Right lobe of liver (tissue), 6 donors: ENCODE measurements around the gene FRMD4A. TPM values are rescaled to one million over a fixed set of nuclear protein-coding genes. Genes with fewer than 3 reads are reported as not detected.
A peak's percentile ranks its signal among the peaks of the same experiment; 100 is the strongest.

Source experiments
- ATAC-seq, 4 donors: fragments of 200-7000 bp; cut with Tn5 transposase; one replicate each; pipeline ENCODE4 v1.9.1; 2020; ENCODE audit warnings: mild to moderate bottlenecking in 4 of 4, moderate library complexity in 4 of 4
- DNase-seq, 3 donors: peaks; one replicate each; pipeline ENCODE4 v3.0.0-alpha.2; 2020
- H3K27ac ChIP-seq, 3 donors: fragments of 200-600 bp; one replicate each; pipeline ENCODE4 v1.8.0; 2022
- H3K27me3 ChIP-seq, 2 donors: fragments of 200-600 bp; one replicate each; pipeline ENCODE4 v1.8.0; 2022
- H3K36me3 ChIP-seq, 4 donors: fragments of 200-600 bp; sonication (generic) in 1 of 4; one replicate each; pipeline versions ENCODE4 v1.5.1 to v1.8.0; 2017 to 2022; ENCODE audit warnings: control low read depth in 1 of 4
- H3K4me1 ChIP-seq, 4 donors: fragments of 200-600 bp; sonication (generic) in 1 of 4; one replicate each; pipeline versions ENCODE4 v1.5.1 to v1.8.0; 2017 to 2022; ENCODE audit warnings: control low read depth in 1 of 4
- H3K4me3 ChIP-seq, 3 donors: fragments of 200-600 bp; one replicate each; pipeline ENCODE4 v1.8.0; 2022
- H3K9me3 ChIP-seq, 4 donors: fragments of 200-600 bp; sonication (generic) in 1 of 4; one replicate each; pipeline versions ENCODE4 v1.5.1 to v1.8.0; 2017 to 2022; ENCODE audit warnings: control low read depth in 1 of 4
- POLR2A ChIP-seq: fragments of 450-650 bp; IDR thresholded peaks from one replicate; pipeline ENCODE4 v1.6.1; 2017; ENCODE audit warnings: antibody characterized with exemption, mild to moderate bottlenecking
- WGBS: methylation state at CpG from one replicate; pipeline ENCODE4 v1.1.6; 2018; ENCODE audit warnings: low coverage, low lambda C conversion rate; ENCODE audit not compliant: insufficient coverage; ENCODE audit errors: missing lambda C conversion rate; 5-methylcytosine and 5-hydroxymethylcytosine counted together
- intact Hi-C, 2 donors: fragments of 100-400 bp; cut with DNase I; formaldehyde crosslinking; loops; one replicate each; pipeline versions ENCODE4 v1.11.2 to v1.14.1; 2022
- total RNA-seq, 6 experiments: library from RNA; depleted of rRNA in 2 of 6; stranded (reverse); fragments of >200 nt in 2 of 6; fragmentation: NEBNext Ultra II Directional in 3 of 6; extraction: Animal tissue kit (Norgen Biotek cat#: 25700) in 3 of 6; gene quantifications; one replicate each; pipeline versions ENCODE4 v1.1.0 to v1.2.4, GENCODE V29; 2016 to 2023
- TF ChIP-seq, protein P1 (sequence below), 4 donors: fragments of 200-600 bp in 3 of 4; fragments of 450-650 bp in 1 of 4; IDR thresholded peaks; one replicate each; pipeline versions ENCODE4 v1.5.1 to v1.8.0; 2016 to 2022; ENCODE audit warnings: antibody characterized with exemption in 4 of 4, mild to moderate bottlenecking in 2 of 4
- donor health status: DM: no; HTN: yes; CAD: no.
- donor health status: DM: no; HTN: no; CAD: no.
- donor health status: DM: no; HTN: no; CAD: no.
- donor health status: DM: no; HTN: yes; CAD: no.
- donor health status: DM: no; HTN: yes; CAD: no.

The FRMD4A gene
- total RNA-seq, 6 experiments from 2014 or later = 8.4 to 22.8 (median 13.3) TPM

DNA sequence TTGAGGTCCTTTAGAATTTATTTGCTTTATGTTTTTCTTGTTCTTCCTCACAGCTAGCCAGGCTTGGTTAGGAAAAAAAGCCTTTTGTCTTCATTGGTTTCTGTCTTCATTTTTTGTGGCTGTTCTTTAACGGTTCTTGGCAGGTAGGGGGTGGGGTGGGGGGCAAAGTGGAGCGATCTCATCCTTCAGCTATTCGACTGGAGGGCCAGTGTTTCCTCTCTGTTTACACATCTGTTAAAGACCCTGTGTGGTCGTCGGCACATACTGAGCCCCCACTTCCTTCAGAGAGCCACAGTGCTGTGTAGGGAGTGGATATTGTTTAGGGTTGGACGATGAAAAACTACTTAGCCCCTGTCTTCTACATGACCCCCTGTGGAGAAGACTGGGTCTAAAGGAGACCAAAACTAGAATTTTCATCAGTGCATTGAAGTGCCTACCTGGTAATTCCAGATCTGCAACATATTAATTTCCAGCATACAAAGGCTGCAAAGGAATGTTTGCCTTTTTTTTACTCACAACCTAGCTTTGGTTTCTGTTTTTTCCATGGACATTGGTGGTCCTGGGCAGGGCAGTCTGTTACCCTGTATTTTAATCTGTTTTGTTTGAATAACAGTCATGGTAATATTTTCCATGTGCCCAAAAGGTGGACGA is 714.9 kb downstream of the FRMD4A start:
- Histone ChIP-seq H3K9me3 (no peaks in the 10 kb centered on the region), H3K27me3 (no peaks in the 10 kb centered on the region), H3K27ac (no peak overlapping the region), H3K4me3 (no peak overlapping the region), H3K36me3 (peaks cover 0 to 38% (median 8%) of the 10 kb centered on the region in 4 donors), H3K4me1 (no peaks in the 10 kb centered on the region)
- WGBS = 63% methylated on average over 7 of the region's 7 CpGs
- intact Hi-C loops = no loop called here
- DNase-seq (no peak), ATAC-seq (no peak)
- TF ChIP-seq, protein P1, sequence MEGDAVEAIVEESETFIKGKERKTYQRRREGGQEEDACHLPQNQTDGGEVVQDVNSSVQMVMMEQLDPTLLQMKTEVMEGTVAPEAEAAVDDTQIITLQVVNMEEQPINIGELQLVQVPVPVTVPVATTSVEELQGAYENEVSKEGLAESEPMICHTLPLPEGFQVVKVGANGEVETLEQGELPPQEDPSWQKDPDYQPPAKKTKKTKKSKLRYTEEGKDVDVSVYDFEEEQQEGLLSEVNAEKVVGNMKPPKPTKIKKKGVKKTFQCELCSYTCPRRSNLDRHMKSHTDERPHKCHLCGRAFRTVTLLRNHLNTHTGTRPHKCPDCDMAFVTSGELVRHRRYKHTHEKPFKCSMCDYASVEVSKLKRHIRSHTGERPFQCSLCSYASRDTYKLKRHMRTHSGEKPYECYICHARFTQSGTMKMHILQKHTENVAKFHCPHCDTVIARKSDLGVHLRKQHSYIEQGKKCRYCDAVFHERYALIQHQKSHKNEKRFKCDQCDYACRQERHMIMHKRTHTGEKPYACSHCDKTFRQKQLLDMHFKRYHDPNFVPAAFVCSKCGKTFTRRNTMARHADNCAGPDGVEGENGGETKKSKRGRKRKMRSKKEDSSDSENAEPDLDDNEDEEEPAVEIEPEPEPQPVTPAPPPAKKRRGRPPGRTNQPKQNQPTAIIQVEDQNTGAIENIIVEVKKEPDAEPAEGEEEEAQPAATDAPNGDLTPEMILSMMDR (IDR thresholded peaks at IDR 0.05) = no peak
- no peak for TF ChIP-seq POLR2A

DNA sequence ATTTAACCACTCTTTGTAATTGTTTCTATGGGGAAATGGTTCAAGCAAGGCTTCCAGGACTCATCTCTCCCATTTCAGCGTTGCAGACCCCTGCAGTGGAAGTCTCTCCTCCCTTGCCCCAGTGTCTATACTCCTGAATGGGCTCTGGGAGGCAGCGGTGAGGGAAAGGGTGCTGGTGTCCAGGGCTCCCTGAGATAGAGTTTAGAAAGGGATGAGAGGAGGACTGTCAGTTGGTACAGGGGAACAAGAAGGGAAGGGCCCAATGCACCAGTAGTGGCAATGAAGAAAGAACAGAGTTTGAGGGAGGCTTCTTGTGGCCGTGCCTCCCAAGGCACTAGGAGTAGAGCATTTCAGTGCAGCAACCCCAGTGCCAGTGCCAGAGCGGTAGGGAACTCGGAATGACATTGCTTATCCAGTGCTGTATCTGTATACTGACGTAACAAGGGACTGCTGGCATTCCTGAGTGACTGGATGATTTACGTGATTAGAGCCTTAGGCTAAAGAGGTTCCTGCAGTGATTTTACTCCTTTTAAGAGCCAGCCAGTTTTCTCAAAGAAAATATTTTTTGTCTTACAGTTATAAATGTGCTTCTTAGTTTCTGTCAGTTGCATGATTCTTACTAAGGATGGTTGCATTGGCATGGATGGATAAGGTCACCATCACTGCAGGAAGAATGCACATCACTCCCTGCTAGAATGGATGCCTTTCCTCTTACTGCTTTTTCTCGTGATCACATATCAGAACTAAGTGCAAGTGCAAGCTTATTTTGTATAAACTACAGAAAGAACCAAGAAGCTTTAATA is 716.0 kb downstream of the FRMD4A start:
- no peaks in the 10 kb centered on the region for H3K27me3 ChIP-seq
- H3K36me3 ChIP-seq = peaks cover 0 to 48% (median 11%) of the 10 kb centered on the region in 4 donors
- no peak overlapping the region for H3K27ac ChIP-seq
- TF ChIP-seq POLR2A = no peak
- TF ChIP-seq, protein P1 (IDR thresholded peaks at IDR 0.05) = no peak
- ATAC-seq = no peak
- WGBS = 81% methylated on average over 6 of the region's 8 CpGs
- no peak overlapping the region for H3K4me3 ChIP-seq
- intact Hi-C loops = no loop called here
- no peak for DNase-seq
- no peaks in the 10 kb centered on the region for H3K4me1 ChIP-seq
- H3K9me3 ChIP-seq = no peaks in the 10 kb centered on the region

DNA sequence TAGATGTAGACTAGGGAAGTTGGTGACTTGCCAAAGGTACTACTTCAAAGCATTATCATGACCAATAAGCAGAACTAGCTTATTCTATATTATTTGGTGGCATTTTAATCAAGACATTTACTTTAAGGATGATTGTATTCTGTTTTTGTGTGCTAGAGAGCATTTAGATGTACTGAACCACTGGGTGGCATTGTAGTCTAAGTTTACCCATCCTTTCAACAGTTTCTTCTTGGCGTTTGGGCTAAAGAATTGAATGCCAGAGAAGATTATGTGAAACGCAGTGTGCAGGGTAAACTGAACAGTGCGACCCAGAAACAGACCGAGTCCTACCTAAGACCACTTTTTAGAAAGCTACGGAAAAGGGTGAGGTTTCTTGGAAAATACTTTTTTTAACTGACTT is 717.2 kb downstream of the FRMD4A start:
- peak in 2 of 4 donors; percentile 30 to 57 for ATAC-seq

DNA sequence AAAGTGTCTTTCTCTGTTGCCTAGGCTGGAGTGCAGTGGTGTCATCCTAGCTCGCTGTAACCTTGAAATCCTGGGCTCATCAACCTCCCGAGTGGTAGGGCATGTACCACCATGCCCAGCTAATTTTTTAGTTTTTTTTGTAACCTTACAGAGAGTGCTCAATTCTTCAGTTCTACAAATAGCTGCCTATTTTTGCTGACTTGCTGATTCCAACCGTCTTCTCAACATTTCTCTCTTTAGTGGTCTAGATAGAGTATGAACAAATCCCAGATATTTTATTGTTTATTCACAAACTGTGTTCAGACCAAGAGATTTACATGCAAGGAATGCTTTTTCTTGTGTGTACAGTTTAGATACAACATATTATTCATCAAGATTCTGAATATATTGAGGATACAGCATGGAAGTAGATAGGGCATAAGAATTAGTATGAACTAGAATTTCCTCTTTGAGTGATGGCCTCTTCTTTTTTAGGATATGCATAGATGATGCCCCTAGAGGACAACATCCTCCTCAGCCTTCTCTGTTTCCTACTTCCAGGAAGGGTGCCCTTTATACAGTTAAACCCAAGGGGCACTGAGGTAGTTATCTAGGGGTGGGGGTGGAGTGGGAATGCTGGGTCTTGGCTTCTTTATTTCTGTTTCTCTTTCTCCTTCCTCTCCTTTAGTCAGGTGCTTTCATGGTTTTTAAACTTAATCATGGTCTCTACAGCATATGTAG is 717.9 kb downstream of the FRMD4A start:
- H3K4me1 ChIP-seq = no peaks in the 10 kb centered on the region
- no peaks in the 10 kb centered on the region for H3K9me3 ChIP-seq
- peaks cover 0 to 49% (median 11%) of the 10 kb centered on the region in 4 donors for H3K36me3 ChIP-seq
- H3K27ac ChIP-seq = no peak overlapping the region
- 95% methylated on average over 3 of the region's 3 CpGs for WGBS
- no peak for DNase-seq
- no peak overlapping the region for H3K4me3 ChIP-seq
- intact Hi-C loops = no loop called here
- H3K27me3 ChIP-seq = no peaks in the 10 kb centered on the region
- no peak for TF ChIP-seq POLR2A
- TF ChIP-seq, protein P1 (IDR thresholded peaks at IDR 0.05) = no peak
- no peak for ATAC-seq

More for the DNA sequence above, 717.2 kb downstream of the FRMD4A start:
- WGBS = 39% methylated on average over 5 of the region's 5 CpGs
- no peaks in the 10 kb centered on the region for H3K9me3 ChIP-seq
- H3K27ac ChIP-seq = no peak overlapping the region
- H3K4me1 ChIP-seq = no peaks in the 10 kb centered on the region
- no peak for DNase-seq
- H3K36me3 ChIP-seq = peaks cover 0 to 54% (median 11%) of the 10 kb centered on the region in 4 donors
- no peak overlapping the region for H3K4me3 ChIP-seq
- no peaks in the 10 kb centered on the region for H3K27me3 ChIP-seq
- intact Hi-C loops = no loop called here
- TF ChIP-seq, protein P1 (IDR thresholded peaks at IDR 0.05) = peak; percentile 23 to 39 (median 31)
- no peak for TF ChIP-seq POLR2A
